Endothelial cell (in vitro differentiated cells): ENCODE data around the gene PDS5B. TPM values are rescaled to one million over a fixed set of nuclear protein-coding genes. Genes with fewer than 3 reads are reported as not detected.
A peak's percentile ranks its signal among the peaks of the same experiment; 100 is the strongest.

Experiments
- DNase-seq: peaks from one replicate; pipeline ENCODE4 v3.0.0; 2021; ENCODE audit warnings: low spot score
- H3K27ac Mint-ChIP-seq: one replicate; pipeline ENCODE4 v1.8.0; 2021; ENCODE audit warnings: mixed read lengths, inconsistent platforms; ENCODE audit not compliant: unreplicated experiment
- H3K27me3 Mint-ChIP-seq: one replicate; pipeline ENCODE4 v1.8.0; 2021; ENCODE audit warnings: mild to moderate bottlenecking, moderate library complexity, mixed read lengths, inconsistent platforms; ENCODE audit not compliant: unreplicated experiment
- H3K36me3 Mint-ChIP-seq: one replicate; pipeline ENCODE4 v1.8.0; 2021; ENCODE audit warnings: mild to moderate bottlenecking, low read depth, mixed read lengths, inconsistent platforms; ENCODE audit not compliant: unreplicated experiment
- H3K4me1 Mint-ChIP-seq: one replicate; pipeline ENCODE4 v1.8.0; 2021; ENCODE audit warnings: mild to moderate bottlenecking, mixed read lengths, inconsistent platforms; ENCODE audit not compliant: unreplicated experiment
- H3K4me3 Mint-ChIP-seq: one replicate; pipeline ENCODE4 v1.8.0; 2021; ENCODE audit warnings: mild to moderate bottlenecking, mixed read lengths, inconsistent platforms; ENCODE audit not compliant: unreplicated experiment
- H3K9me3 Mint-ChIP-seq: one replicate; pipeline ENCODE4 v1.8.0; 2021; ENCODE audit warnings: mixed read lengths, inconsistent platforms; ENCODE audit not compliant: unreplicated experiment
- total RNA-seq: library from RNA; stranded (reverse); fragmentation: NEBNext Ultra II Directional; extraction: Animal tissue kit (Norgen Biotek cat#: 25700); gene quantifications from one replicate; pipeline ENCODE4 v1.2.1, GENCODE V29; 2021; ENCODE audit not compliant: unreplicated experiment
- TF ChIP-seq, protein P1 (sequence below): fragments of 200-600 bp; sonication (generic); IDR thresholded peaks from one replicate; pipeline ENCODE4 v1.5.0; 2021; ENCODE audit warnings: antibody characterized with exemption; ENCODE audit not compliant: unreplicated experiment

The PDS5B gene
- total RNA-seq, 1 donor from 2014 or later: 72.3 TPM

DNA sequence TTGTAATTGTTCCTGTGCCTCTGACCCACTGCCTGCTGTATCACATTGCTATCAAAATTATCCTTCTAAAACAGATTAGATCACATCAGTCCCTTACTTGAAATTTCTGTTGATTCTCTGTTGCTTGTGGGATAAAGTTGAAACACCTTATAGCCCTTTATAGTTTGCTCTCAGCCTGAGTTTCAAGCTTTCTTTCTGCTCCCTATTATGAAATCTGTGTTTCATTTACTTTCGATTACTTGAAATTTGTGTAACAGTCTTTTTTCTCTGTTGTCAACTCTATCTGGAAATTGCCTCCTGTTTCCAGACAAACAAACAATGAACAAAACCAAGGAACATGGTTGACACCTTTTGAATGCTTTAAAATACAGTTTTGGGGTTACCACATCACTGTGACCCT, 167.9 kb downstream of the PDS5B start:
- Mint-ChIP-seq H3K9me3 (no peaks in the 10 kb centered on the region), H3K36me3 (peaks cover 10% of the 10 kb centered on the region), H3K4me3 (no peak overlapping the region), H3K4me1 (no peaks in the 10 kb centered on the region), H3K27ac (no peak overlapping the region), H3K27me3 (no peaks in the 10 kb centered on the region)
- no peak for DNase-seq
- TF ChIP-seq, protein P1, sequence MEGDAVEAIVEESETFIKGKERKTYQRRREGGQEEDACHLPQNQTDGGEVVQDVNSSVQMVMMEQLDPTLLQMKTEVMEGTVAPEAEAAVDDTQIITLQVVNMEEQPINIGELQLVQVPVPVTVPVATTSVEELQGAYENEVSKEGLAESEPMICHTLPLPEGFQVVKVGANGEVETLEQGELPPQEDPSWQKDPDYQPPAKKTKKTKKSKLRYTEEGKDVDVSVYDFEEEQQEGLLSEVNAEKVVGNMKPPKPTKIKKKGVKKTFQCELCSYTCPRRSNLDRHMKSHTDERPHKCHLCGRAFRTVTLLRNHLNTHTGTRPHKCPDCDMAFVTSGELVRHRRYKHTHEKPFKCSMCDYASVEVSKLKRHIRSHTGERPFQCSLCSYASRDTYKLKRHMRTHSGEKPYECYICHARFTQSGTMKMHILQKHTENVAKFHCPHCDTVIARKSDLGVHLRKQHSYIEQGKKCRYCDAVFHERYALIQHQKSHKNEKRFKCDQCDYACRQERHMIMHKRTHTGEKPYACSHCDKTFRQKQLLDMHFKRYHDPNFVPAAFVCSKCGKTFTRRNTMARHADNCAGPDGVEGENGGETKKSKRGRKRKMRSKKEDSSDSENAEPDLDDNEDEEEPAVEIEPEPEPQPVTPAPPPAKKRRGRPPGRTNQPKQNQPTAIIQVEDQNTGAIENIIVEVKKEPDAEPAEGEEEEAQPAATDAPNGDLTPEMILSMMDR: no peak

DNA sequence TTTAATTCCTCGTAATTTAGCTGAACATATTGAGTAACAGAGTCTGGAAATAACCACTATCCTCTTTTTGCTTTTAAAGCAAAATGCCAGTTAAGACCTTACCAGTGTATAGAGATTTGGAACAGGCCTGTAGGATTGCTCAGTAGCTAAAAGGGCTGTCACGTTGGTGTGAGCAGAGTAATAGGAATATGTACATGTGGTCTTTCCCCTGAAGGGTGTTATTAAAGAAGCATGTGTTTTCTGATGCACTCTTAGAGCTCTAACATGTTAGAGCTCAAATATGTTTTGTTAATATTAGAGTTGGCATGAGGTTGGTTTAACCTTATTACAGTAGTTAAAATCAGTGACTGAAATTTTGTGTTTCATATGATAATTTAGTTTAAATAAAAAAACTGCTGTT, 172.9 kb downstream of the PDS5B start:
- H3K9me3 Mint-ChIP-seq: no peaks in the 10 kb centered on the region
- H3K36me3 Mint-ChIP-seq: peaks cover 27% of the 10 kb centered on the region
- TF ChIP-seq, protein P1: no peak
- no peaks in the 10 kb centered on the region for H3K27me3 Mint-ChIP-seq
- no peak overlapping the region for H3K4me3 Mint-ChIP-seq
- H3K4me1 Mint-ChIP-seq: no peaks in the 10 kb centered on the region
- H3K27ac Mint-ChIP-seq: no peak overlapping the region
- no peak for DNase-seq

DNA sequence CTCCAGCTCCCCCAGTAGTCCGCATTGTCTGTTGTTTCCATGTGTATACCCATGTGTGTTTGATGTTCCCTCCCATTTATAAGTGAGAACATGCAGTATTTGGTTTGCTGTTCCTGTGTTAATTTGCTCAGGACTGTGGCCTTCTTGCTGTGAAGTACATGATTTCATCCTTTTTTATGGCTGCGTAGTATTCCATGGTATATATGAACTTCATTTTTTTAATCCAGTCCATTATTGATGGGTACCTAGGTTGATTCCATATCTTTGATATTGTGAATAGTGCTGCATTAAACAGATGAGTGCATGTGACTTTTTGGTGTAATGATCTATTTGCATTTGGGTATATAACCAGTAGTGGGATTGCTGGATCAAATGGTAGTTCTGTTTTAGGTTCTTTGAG, 175.2 kb downstream of the PDS5B start:
- Mint-ChIP-seq H3K27me3 (no peaks in the 10 kb centered on the region), H3K36me3 (peaks cover 27% of the 10 kb centered on the region), H3K9me3 (no peaks in the 10 kb centered on the region), H3K27ac (no peak overlapping the region), H3K4me1 (no peaks in the 10 kb centered on the region), H3K4me3 (peak overlapping the region; percentile 80)
- TF ChIP-seq, protein P1: no peak
- no peak for DNase-seq

GRCh38 chr13:32779119-32779518, 192.9 kb downstream of the PDS5B start:
- TF ChIP-seq, protein P1: no peak
- no peaks in the 10 kb centered on the region for H3K4me1 Mint-ChIP-seq
- H3K9me3 Mint-ChIP-seq: no peaks in the 10 kb centered on the region
- H3K27me3 Mint-ChIP-seq: no peaks in the 10 kb centered on the region
- no peak overlapping the region for H3K27ac Mint-ChIP-seq
- no peak overlapping the region for H3K4me3 Mint-ChIP-seq
- no peak for DNase-seq
- H3K36me3 Mint-ChIP-seq: peaks cover 6% of the 10 kb centered on the region

- TF ChIP-seq, protein P1: no peak
- H3K36me3 Mint-ChIP-seq: peaks cover 6% of the 10 kb centered on the region
- H3K9me3 Mint-ChIP-seq: no peaks in the 10 kb centered on the region
- no peaks in the 10 kb centered on the region for H3K27me3 Mint-ChIP-seq
- H3K4me1 Mint-ChIP-seq: no peaks in the 10 kb centered on the region
- DNase-seq: no peak
- no peak overlapping the region for H3K27ac Mint-ChIP-seq
- no peak overlapping the region for H3K4me3 Mint-ChIP-seq
Observed at GRCh38 chr13:32781906-32782305, 195.7 kb downstream of the PDS5B start.
